ENCODE data around the gene LPAR6.

The LPAR6 gene

DNA sequence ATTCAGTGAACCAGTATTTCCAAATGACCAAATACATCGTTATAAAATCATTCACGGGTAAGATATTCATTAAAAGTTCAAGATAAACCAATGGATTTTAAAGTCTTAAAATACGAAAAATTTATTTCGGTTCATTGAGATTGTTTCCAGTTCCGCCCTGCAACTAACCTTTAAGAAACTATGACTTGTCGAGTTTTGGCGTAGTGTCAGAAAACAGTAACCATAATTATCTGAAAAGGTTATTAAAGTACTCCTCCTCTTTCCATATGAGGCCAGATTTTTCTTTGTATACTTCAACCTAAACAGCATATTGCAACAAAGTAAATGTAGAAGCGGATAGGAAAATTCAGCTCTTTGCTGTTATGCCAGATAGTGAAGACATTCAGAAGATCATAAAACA is 26.1 kb downstream of the LPAR6 start:
- TF ChIP-seq, protein P1, sequence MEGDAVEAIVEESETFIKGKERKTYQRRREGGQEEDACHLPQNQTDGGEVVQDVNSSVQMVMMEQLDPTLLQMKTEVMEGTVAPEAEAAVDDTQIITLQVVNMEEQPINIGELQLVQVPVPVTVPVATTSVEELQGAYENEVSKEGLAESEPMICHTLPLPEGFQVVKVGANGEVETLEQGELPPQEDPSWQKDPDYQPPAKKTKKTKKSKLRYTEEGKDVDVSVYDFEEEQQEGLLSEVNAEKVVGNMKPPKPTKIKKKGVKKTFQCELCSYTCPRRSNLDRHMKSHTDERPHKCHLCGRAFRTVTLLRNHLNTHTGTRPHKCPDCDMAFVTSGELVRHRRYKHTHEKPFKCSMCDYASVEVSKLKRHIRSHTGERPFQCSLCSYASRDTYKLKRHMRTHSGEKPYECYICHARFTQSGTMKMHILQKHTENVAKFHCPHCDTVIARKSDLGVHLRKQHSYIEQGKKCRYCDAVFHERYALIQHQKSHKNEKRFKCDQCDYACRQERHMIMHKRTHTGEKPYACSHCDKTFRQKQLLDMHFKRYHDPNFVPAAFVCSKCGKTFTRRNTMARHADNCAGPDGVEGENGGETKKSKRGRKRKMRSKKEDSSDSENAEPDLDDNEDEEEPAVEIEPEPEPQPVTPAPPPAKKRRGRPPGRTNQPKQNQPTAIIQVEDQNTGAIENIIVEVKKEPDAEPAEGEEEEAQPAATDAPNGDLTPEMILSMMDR (IDR thresholded peaks at IDR 0.05; ENCODE audit: insufficient read depth, low read length, poor library complexity, severe bottlenecking): no peak
- H3K4me3 ChIP-seq (replicated peaks; ENCODE audit: low read depth, low read length): no peak overlapping the region
- H3K27me3 ChIP-seq (replicated peaks; ENCODE audit: control insufficient read depth, insufficient read depth, low read length): no peaks in the 10 kb centered on the region
- H3K36me3 ChIP-seq (ENCODE audit: control insufficient read depth, insufficient read depth, low read length): no peaks in the 10 kb centered on the region; the same call in 1 of the 2 replicates
- DNase-seq (ENCODE audit: extremely low read depth, insufficient read length): no peak

DNA sequence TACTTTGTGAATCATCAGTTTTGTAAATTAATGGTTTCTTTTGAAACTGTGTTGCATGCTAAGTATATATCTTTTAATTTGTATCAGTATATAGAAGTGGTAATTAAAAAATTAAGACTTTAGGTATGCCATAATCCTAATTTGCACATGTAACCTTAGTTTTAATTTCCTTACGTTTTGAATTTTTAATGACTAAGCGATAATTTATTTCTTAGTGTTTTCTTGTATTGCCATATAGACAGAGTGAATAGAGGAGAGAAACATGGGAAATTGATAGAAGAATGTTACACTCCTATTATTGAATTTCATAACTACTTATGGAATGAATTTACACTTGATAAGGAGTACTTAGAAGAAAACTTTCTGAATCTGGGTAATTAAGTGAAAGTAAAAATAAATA is 29.5 kb downstream of the LPAR6 start:
- H3K36me3 ChIP-seq (ENCODE audit: control insufficient read depth, insufficient read depth, low read length): no peaks in the 10 kb centered on the region; the same call in none of the 2 replicates

DNA sequence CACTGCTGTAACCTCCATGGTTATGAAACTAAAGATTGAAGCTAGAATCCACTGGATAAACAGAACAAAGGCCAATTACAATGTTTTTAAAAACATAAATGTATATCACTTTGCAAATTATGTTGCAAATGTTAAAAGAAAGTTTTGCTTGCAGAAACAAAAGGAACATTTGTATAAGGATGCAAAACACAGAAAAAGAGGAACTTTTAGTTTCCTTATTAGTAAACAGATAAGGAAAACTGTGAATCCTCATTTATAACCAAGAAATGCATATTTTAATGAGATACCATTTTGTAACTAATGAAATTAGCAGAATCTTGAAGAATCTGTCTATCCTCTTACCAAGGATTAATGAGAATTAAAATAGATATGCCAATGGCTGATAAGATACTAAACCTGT is 32.3 kb downstream of the LPAR6 start:
- TF ChIP-seq, protein P1 (IDR thresholded peaks at IDR 0.05; ENCODE audit: insufficient read depth, low read length, poor library complexity, severe bottlenecking): no peak
- DNase-seq (ENCODE audit: extremely low read depth, insufficient read length): no peak
- no peaks in the 10 kb centered on the region; the same call in none of the 2 replicates for H3K36me3 ChIP-seq (ENCODE audit: control insufficient read depth, insufficient read depth, low read length)
- no peaks in the 10 kb centered on the region for H3K27me3 ChIP-seq (replicated peaks; ENCODE audit: control insufficient read depth, insufficient read depth, low read length)
- no peak overlapping the region for H3K4me3 ChIP-seq (replicated peaks; ENCODE audit: low read depth, low read length)

More for the DNA sequence above, 29.5 kb downstream of the LPAR6 start:
- Histone ChIP-seq H3K27me3 (replicated peaks; ENCODE audit: control insufficient read depth, insufficient read depth, low read length) (no peaks in the 10 kb centered on the region), H3K4me3 (replicated peaks; ENCODE audit: low read depth, low read length) (no peak overlapping the region)
- TF ChIP-seq, protein P1 (IDR thresholded peaks at IDR 0.05; ENCODE audit: insufficient read depth, low read length, poor library complexity, severe bottlenecking): no peak
- no peak for DNase-seq (ENCODE audit: extremely low read depth, insufficient read length)

DNA sequence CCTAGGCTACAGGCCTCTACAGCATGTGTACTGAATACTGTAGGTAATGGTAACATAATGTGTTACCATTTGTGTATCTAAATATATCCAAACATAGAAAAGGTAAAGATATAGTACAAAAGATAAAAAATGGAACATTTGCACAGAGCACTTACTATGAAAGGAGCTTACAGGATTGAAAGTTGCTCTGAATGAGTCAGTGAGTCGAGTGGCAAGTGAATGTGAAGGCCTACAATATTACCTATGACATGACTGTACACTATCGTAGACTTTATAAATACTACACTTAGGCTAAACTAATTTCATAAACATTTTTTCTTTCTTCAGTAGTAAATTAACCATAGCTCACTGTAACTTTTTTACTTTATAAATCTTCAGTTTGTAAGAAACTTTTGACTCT is 35.1 kb downstream of the LPAR6 start:
- no peak for DNase-seq (ENCODE audit: extremely low read depth, insufficient read length)
- TF ChIP-seq, protein P1 (IDR thresholded peaks at IDR 0.05; ENCODE audit: insufficient read depth, low read length, poor library complexity, severe bottlenecking): no peak
- H3K4me3 ChIP-seq (replicated peaks; ENCODE audit: low read depth, low read length): no peak overlapping the region
- H3K27me3 ChIP-seq (replicated peaks; ENCODE audit: control insufficient read depth, insufficient read depth, low read length): no peaks in the 10 kb centered on the region
- no peaks in the 10 kb centered on the region; the same call in 1 of the 2 replicates for H3K36me3 ChIP-seq (ENCODE audit: control insufficient read depth, insufficient read depth, low read length)

DNA sequence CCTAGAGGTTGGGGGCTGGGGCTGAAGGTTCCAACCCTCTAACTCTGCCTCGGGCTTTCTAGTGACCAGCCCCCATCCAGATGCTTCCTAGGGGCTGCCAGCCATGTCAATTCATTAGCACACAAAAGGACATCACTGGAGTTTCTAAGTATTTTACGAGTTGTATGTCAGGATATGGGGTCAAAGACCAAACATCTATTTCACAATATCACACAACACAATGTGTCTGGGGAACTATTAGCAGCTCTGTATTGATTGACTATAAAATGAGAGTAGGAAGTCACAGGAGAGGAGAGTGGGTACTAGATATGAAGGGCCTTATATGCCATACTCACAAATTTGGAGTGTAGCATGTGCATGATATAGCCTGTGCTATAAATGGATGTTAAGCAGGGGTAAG is 42.1 kb downstream of the LPAR6 start:
- Histone ChIP-seq H3K36me3 (ENCODE audit: control insufficient read depth, insufficient read depth, low read length) (no peaks in the 10 kb centered on the region; the same call in none of the 2 replicates), H3K4me3 (replicated peaks; ENCODE audit: low read depth, low read length) (no peak overlapping the region), H3K27me3 (replicated peaks; ENCODE audit: control insufficient read depth, insufficient read depth, low read length) (no peaks in the 10 kb centered on the region)
- TF ChIP-seq, protein P1 (IDR thresholded peaks at IDR 0.05; ENCODE audit: insufficient read depth, low read length, poor library complexity, severe bottlenecking): no peak
- DNase-seq (ENCODE audit: extremely low read depth, insufficient read length): no peak

DNA sequence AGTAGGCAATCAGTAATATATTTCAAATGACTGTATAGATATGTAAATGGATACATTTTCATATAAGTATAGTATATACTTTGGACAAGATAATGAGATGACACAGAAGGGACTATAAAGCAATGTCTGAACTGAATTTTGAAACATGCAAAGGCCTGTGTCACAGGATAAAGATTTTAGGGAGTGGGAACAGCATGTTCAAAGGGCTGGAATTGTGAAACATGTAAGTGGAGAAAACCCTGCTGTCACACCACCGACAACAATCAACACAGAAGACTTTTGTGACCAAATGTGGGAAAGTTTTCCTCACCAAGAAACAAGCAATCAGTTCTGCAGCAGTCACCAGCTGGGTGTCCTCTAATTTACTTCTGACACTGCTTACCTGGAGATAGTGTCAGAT is 42.9 kb downstream of the LPAR6 start:
- DNase-seq (ENCODE audit: extremely low read depth, insufficient read length): no peak
- TF ChIP-seq, protein P1 (IDR thresholded peaks at IDR 0.05; ENCODE audit: insufficient read depth, low read length, poor library complexity, severe bottlenecking): no peak
- Histone ChIP-seq H3K4me3 (replicated peaks; ENCODE audit: low read depth, low read length) (no peak overlapping the region), H3K27me3 (replicated peaks; ENCODE audit: control insufficient read depth, insufficient read depth, low read length) (no peaks in the 10 kb centered on the region), H3K36me3 (ENCODE audit: control insufficient read depth, insufficient read depth, low read length) (no peaks in the 10 kb centered on the region; the same call in none of the 2 replicates)

All from GM06990 (cell line).